BLaER1 (cell line): ENCODE measurements around the gene SLC15A3.

Experiments used
- H3K27ac ChIP-seq: shearing (Covaris generic); formaldehyde crosslinking; 2 replicates; pipeline ENCODE4 v1.8.1; 2022
- H3K27me3 ChIP-seq: shearing (Covaris generic); formaldehyde crosslinking; 2 replicates; pipeline ENCODE4 v1.8.1; 2022
- H3K36me3 ChIP-seq: shearing (Covaris generic); formaldehyde crosslinking; 2 replicates; pipeline ENCODE4 v1.8.1; 2022
- H3K4me1 ChIP-seq: shearing (Covaris generic); formaldehyde crosslinking; 2 replicates; pipeline ENCODE4 v1.8.1; 2022
- H3K4me2 ChIP-seq: shearing (Covaris generic); formaldehyde crosslinking; 2 replicates; pipeline ENCODE4 v1.8.1; 2022
- H3K4me3 ChIP-seq: shearing (Covaris generic); formaldehyde crosslinking; 2 replicates; pipeline ENCODE4 v1.8.1; 2022
- H3K9ac ChIP-seq: shearing (Covaris generic); formaldehyde crosslinking; 2 replicates; pipeline ENCODE4 v1.8.1; 2022
- H3K9me3 ChIP-seq: shearing (Covaris generic); formaldehyde crosslinking; 2 replicates; pipeline ENCODE4 v1.8.1; 2022
- H4K20me1 ChIP-seq: shearing (Covaris generic); formaldehyde crosslinking; 2 replicates; pipeline ENCODE4 v1.8.1; 2022
- Cebpa-rat ChIP-seq: shearing (Covaris generic); IDR thresholded peaks from 2 replicates; pipeline ENCODE4 v1.8.1; 2022

The SLC15A3 gene

DNA sequence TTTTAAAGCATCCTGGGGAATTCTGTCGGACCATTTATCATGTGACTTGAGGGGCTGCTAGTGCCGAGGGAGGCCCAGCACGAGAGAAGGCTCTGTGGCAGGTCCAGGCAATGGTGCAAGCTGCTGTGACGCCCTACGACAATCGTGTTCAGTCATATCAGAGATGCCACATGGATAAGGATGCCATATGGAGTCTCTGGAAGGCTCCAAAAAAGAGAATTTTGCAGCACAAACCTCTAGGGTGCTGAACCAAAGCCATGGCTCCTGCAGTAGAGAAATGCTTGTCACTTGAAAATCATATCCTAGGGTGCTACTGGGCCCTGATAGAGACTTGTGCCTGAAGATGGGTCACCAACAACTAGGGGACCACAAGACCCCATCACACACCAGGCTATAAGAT lies 12.8 kb upstream of the SLC15A3 start:
- H3K27ac ChIP-seq: no peak overlapping the region
- H3K9ac ChIP-seq: no peak overlapping the region
- H3K4me3 ChIP-seq: no peak overlapping the region
- H3K4me1 ChIP-seq: peaks cover 9% of the 10 kb centered on the region
- no peaks in the 10 kb centered on the region for H3K27me3 ChIP-seq
- no peak overlapping the region for H3K4me2 ChIP-seq
- no peak for TF ChIP-seq Cebpa-rat
- no peaks in the 10 kb centered on the region for H3K36me3 ChIP-seq
- H4K20me1 ChIP-seq: no peaks in the 10 kb centered on the region
- H3K9me3 ChIP-seq: peaks cover 6% of the 10 kb centered on the region; the same call in 1 of the 2 replicates

DNA sequence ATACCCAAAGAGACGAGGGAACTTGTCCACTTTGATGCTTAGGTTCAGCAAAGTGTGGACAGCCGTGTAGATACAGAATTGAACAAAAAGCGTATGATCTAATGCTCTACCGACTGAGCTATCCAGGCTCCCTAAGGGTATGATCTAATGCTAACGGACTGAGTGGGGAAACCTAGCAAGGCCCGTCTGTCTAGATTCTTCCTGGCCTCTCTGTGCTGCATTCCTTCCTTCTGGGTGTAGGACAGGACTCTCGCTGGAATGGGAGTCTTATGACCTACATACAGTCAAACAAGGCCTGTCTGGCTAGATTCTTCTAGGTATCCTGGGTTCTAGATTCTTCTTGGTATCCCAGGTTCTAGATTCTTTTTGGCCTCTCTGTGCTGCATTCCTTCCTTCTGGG lies 8.4 kb upstream of the SLC15A3 start:
- peak overlapping the region; percentile 58 for H3K4me2 ChIP-seq
- H3K9me3 ChIP-seq: no peaks in the 10 kb centered on the region
- no peak for TF ChIP-seq Cebpa-rat
- H3K27ac ChIP-seq: no peak overlapping the region
- no peaks in the 10 kb centered on the region for H3K27me3 ChIP-seq
- H3K9ac ChIP-seq: peak overlapping the region; percentile 17; the same call in 1 of the 2 replicates
- H3K36me3 ChIP-seq: no peaks in the 10 kb centered on the region
- no peak overlapping the region for H3K4me3 ChIP-seq
- H4K20me1 ChIP-seq: no peaks in the 10 kb centered on the region
- peaks cover 27% of the 10 kb centered on the region for H3K4me1 ChIP-seq

DNA sequence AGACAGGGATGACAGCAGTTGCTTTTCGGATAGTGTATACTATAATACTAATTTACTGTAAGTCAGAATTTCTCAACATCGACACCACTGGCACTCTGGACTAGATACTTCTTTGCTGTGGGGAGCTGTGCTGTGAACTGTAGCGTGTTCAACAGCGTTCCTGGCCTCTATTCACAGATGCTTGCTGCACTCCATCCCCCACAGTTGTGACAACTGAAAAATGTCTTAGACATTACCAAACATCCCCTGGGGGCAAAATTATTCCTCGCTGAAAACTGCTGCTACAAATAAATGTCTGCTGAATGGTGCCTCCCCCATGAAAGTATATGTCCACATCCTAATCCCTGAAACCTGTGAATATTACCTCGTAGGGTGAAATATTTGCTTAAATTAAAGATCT lies 7.5 kb upstream of the SLC15A3 start:
- no peaks in the 10 kb centered on the region for H3K9me3 ChIP-seq
- H3K27ac ChIP-seq: no peak overlapping the region
- peaks cover 27% of the 10 kb centered on the region for H3K4me1 ChIP-seq
- TF ChIP-seq Cebpa-rat: no peak
- H3K36me3 ChIP-seq: no peaks in the 10 kb centered on the region
- no peak overlapping the region for H3K4me3 ChIP-seq
- peak overlapping the region; percentile 58 for H3K4me2 ChIP-seq
- H3K9ac ChIP-seq: no peak overlapping the region
- no peaks in the 10 kb centered on the region for H4K20me1 ChIP-seq
- H3K27me3 ChIP-seq: no peaks in the 10 kb centered on the region

DNA sequence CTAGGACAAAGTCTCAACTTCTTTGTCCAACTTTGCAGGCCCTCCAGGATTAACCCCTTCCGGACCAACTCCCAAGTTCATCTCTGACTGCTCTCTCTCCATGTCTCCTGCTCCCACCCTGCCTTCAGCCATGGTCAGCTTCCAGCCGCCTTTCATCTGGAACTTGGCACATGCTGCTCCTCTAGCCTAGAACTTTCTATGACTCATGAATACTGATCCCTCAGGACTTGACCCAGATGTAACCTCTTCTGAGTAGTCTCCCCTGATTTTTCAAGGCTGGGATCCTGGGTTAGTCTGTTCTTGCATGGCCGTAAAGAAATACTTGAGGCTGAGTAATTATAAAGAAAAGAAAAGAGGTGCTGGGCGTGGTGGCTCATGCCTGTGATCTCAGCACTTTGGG lies 5.2 kb upstream of the SLC15A3 start:
- Histone ChIP-seq H3K9ac (no peak overlapping the region), H3K4me2 (no peak overlapping the region), H3K27ac (no peak overlapping the region), H3K9me3 (no peaks in the 10 kb centered on the region), H3K4me1 (peaks cover 46% of the 10 kb centered on the region), H3K27me3 (no peaks in the 10 kb centered on the region), H4K20me1 (no peaks in the 10 kb centered on the region), H3K4me3 (no peak overlapping the region), H3K36me3 (no peaks in the 10 kb centered on the region)
- TF ChIP-seq Cebpa-rat: no peak

DNA sequence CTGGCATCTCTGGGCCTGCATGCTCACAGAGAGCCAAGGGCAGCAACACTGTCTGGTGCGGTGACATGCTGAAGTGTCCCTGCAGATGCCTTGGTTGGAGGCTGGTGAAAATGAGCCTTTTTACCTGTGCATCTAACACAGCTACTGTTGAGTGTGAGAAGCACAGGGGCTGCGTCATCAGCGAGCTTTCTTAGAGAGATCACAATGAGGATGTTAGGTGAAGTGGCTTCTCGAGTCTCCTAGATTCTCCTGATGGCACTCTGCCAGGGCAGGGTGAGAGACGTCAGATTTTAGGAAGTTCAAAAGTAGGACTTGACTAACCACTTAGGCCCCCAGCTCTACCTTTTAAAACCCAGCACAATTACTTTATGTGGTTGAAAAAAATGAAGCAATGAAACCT lies 3.6 kb upstream of the SLC15A3 start:
- Histone ChIP-seq H3K27me3 (no peaks in the 10 kb centered on the region), H3K36me3 (no peaks in the 10 kb centered on the region), H3K4me3 (no peak overlapping the region), H3K4me1 (peaks cover 61% of the 10 kb centered on the region), H3K9ac (no peak overlapping the region), H3K9me3 (no peaks in the 10 kb centered on the region), H4K20me1 (no peaks in the 10 kb centered on the region), H3K4me2 (no peak overlapping the region), H3K27ac (no peak overlapping the region)
- TF ChIP-seq Cebpa-rat: no peak

DNA sequence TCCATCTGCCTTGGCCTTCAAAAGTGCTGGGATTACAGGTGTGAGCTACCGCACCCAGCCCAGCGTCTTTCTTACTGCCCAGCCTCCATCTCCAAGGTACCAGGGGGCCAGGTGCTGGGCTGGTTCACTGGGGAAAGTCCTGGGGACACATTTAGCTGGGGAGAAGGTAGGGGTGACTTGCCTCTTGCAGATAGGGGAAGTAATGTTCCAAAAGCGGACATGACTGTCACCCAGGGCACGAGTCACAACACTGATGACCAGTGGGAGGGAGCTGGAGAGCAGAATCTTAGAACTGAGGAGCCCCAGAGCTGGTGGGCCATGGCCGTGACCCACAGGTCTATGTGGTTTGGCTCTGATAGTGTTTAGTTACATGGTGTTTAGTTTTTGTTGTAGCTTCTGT lies 2.4 kb upstream of the SLC15A3 start:
- Histone ChIP-seq H3K9ac (no peak overlapping the region), H3K4me1 (peaks cover 61% of the 10 kb centered on the region), H3K27me3 (no peaks in the 10 kb centered on the region), H3K36me3 (no peaks in the 10 kb centered on the region), H3K4me3 (no peak overlapping the region), H3K4me2 (no peak overlapping the region), H3K27ac (no peak overlapping the region), H3K9me3 (no peaks in the 10 kb centered on the region), H4K20me1 (no peaks in the 10 kb centered on the region)
- TF ChIP-seq Cebpa-rat: no peak

DNA sequence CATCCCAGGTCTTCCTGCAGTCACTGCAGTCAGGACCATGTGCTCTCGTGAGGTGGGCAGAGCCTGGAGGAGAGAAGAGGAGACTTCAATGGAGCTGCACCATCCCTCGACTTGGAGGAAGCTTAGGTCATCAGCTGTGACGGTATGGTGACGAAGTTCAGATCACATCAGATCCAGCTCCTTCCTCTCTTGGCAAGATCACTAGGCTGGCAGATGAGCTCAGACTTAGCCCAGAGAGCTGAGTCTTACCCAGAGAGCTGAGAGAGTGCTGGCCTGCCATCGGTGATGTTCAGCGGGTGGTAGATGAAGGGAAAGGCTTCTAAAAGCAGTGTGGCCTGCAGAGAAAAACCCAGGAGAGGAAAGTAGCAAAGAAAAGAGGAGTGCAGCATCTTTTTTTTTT lies 1.8 kb upstream of the SLC15A3 start:
- no peaks in the 10 kb centered on the region for H3K27me3 ChIP-seq
- TF ChIP-seq Cebpa-rat: no peak
- no peaks in the 10 kb centered on the region for H3K9me3 ChIP-seq
- no peak overlapping the region for H3K9ac ChIP-seq
- peaks cover 55% of the 10 kb centered on the region for H3K4me1 ChIP-seq
- peak overlapping the region; percentile 98 for H3K4me2 ChIP-seq
- H3K27ac ChIP-seq: no peak overlapping the region
- no peak overlapping the region for H3K4me3 ChIP-seq
- H4K20me1 ChIP-seq: no peaks in the 10 kb centered on the region
- H3K36me3 ChIP-seq: no peaks in the 10 kb centered on the region

DNA sequence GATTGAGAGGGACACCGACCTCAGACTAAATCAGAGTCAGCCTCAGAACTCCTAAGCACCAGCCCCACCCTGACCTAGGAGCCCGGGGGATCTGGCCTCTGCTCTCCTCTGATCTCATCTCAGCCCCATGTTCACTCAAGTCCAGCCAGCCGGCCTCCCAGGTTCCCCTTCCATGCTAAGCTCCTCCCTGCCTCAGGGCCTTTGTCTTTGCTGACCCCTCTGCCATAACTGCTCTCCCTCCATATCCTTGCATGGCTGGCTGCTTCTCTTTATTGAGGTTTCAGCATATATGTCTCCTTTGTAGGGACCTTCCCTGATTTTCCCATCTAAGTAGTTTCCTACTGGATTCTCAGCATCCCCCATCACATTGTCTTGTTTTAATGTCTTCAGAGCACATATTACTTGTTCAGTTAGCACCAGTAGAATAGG lies 780 bp upstream of the SLC15A3 start:
- Histone ChIP-seq H3K27ac (peak overlapping the region; percentile 85), H3K9me3 (no peaks in the 10 kb centered on the region), H3K9ac (peak overlapping the region; percentile 73; the same call in 1 of the 2 replicates), H3K36me3 (no peaks in the 10 kb centered on the region), H3K27me3 (no peaks in the 10 kb centered on the region), H4K20me1 (no peaks in the 10 kb centered on the region), H3K4me3 (peak overlapping the region; percentile 62; the same call in 1 of the 2 replicates), H3K4me1 (peaks cover 47% of the 10 kb centered on the region), H3K4me2 (peak overlapping the region; percentile 98)
- no peak for TF ChIP-seq Cebpa-rat

DNA sequence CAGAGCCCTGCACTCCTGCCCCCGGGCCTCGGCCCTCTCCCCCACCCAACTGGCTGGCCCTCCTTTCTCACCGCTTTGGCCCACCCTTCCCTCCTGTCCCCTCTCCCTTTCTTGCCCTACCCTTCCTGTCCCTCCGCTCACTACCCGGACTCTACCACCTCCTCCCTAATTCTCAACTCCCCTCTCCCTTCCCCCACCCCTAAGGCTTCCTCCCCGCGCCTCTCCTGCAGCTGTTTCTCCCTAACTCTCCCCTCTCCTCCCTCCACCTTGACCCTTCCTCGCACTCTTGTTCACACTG lies 421 bp downstream of the SLC15A3 start:
- Histone ChIP-seq H3K4me1 (peaks cover 47% of the 10 kb centered on the region), H3K27ac (peak overlapping the region; percentile 85), H3K36me3 (peaks cover 2% of the 10 kb centered on the region; the same call in 1 of the 2 replicates), H4K20me1 (no peaks in the 10 kb centered on the region), H3K4me2 (peak overlapping the region; percentile 98), H3K9me3 (no peaks in the 10 kb centered on the region), H3K4me3 (peak overlapping the region; percentile 62), H3K27me3 (no peaks in the 10 kb centered on the region), H3K9ac (peak overlapping the region; percentile 73)
- no peak for TF ChIP-seq Cebpa-rat

DNA sequence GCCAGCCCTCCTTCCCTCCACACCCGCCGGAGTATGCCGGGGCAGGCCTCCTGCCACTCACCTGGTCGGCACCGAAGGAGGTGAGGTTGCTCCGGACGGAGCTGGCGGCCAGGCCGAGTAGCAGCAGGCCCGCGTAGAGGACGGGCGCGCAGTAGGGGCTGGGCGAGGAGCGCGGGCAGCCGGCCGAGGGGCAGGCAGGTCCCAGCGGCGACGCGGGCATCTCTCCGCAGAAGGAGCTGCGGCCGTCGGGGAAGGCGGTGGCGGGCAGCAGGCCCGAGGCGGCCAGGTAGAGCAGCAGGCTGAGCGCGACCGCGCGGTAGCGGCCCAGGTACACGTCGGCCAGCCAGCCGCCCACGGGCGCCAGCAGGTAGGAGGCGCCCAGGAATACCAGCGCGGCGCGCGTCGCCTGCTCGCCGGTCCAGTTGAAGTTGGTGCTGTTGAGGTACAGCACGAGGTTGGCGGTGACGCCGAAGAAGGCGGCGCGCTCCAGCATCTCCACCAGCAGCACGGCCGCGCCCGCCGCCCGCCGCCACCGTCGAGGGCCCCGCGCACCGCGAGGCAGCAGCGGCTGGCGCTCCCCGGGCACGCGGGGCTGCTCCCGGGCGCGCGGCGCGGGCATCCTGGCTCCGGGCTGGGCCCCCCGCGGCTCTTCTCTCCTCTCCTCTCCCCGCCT lies 907 bp downstream of the SLC15A3 start:
- Histone ChIP-seq H3K4me2 (peak overlapping the region; percentile 98), H3K4me3 (peak overlapping the region; percentile 62), H3K9ac (peak overlapping the region; percentile 73), H4K20me1 (no peaks in the 10 kb centered on the region), H3K9me3 (no peaks in the 10 kb centered on the region), H3K27me3 (no peaks in the 10 kb centered on the region), H3K4me1 (peaks cover 47% of the 10 kb centered on the region), H3K27ac (peak overlapping the region; percentile 85), H3K36me3 (peaks cover 7% of the 10 kb centered on the region; the same call in 1 of the 2 replicates)
- no peak for TF ChIP-seq Cebpa-rat

DNA sequence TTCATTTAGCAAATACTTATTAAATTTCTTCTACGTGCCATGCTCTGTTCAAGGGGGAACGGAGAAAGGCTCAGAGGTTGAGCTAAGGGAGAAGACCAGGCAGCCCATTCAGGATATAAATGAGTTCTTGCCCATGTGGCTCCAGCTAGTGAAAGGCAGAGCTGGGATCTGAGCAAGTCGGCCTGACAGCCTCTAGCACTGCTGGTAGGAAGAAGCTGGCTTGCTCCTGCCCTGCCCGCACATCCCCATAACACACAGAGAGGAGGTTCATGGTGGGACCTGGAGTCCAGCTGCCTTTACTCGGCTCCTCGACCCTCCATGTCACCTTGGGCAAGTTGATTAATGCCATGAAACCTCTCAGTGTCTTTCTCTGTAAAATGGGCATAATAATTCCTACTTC lies 2.0 kb downstream of the SLC15A3 start:
- Histone ChIP-seq H3K4me1 (peaks cover 47% of the 10 kb centered on the region), H3K4me3 (no peak overlapping the region), H3K9ac (no peak overlapping the region), H3K4me2 (peak overlapping the region; percentile 98), H3K9me3 (no peaks in the 10 kb centered on the region), H3K27me3 (no peaks in the 10 kb centered on the region), H3K27ac (no peak overlapping the region), H4K20me1 (no peaks in the 10 kb centered on the region), H3K36me3 (peaks cover 12% of the 10 kb centered on the region; the same call in 1 of the 2 replicates)
- TF ChIP-seq Cebpa-rat: no peak
